Ectodermal cell (in vitro differentiated cells): Measurements from ENCODE around the gene SCAI.
"Not testable (repeated sequence)": the region's sequence is repeated elsewhere in the genome, so short reads cannot be mapped to it uniquely, and the experiment has no call there.

Experiments used
- H3K27ac ChIP-seq: 2 replicates; pipeline ENCODE4 v1.7.0; 2013; ENCODE audit warnings: mild to moderate bottlenecking, low read depth, low read length; ENCODE audit not compliant: insufficient read depth, poor library complexity, severe bottlenecking
- H3K27me3 ChIP-seq: 2 replicates; pipeline ENCODE4 v1.7.0; 2013; ENCODE audit warnings: mild to moderate bottlenecking, low read length; ENCODE audit not compliant: insufficient read depth, control insufficient read depth, poor library complexity, severe bottlenecking
- H3K36me3 ChIP-seq: one replicate; pipeline ENCODE4 v1.7.0; 2013; ENCODE audit warnings: low read length; ENCODE audit not compliant: control insufficient read depth, insufficient read depth
- H3K4me1 ChIP-seq: one replicate; pipeline ENCODE4 v1.7.0; 2013; ENCODE audit warnings: low read length; ENCODE audit not compliant: control insufficient read depth, insufficient read depth
- H3K4me3 ChIP-seq: 2 replicates; pipeline ENCODE4 v1.7.0; 2013; ENCODE audit warnings: low read depth, low read length, control low read depth; ENCODE audit not compliant: insufficient read depth
- H3K9me3 ChIP-seq: 2 replicates; pipeline ENCODE4 v1.7.0; 2013; ENCODE audit warnings: mild to moderate bottlenecking, low read length, moderate library complexity; ENCODE audit not compliant: control insufficient read depth
- WGBS, 2 experiments: methylation state at CpG; one replicate each; pipeline ENCODE4 v1.1.7; 2013; ENCODE audit warnings: missing lambda C conversion rate in 2 of 2; 5-methylcytosine and 5-hydroxymethylcytosine counted together

SCAI gene

DNA sequence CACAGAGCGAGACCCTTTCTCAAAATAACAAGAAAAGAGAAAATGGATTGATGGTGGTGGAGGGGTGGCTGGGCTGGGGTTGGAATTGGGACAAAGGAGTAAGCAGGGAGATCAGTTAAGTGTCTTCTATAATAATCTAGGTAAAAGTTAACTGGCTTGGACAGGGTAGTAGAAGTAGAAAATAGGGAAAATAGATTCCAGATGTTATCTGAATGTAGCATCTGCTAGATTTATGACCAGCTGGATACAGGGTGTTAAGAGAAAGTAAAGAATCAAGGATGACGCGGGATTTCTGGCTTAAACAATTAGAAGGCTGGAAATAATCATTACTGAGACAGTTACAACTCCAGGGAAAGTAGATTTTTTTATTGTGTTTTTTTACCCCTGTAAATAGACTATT lies 33.3 kb upstream of the SCAI start:
- Histone ChIP-seq H3K4me1 (no peaks in the 10 kb centered on the region), H3K9me3 (no peaks in the 10 kb centered on the region), H3K36me3 (no peaks in the 10 kb centered on the region), H3K27ac (no peak overlapping the region), H3K4me3 (no peak overlapping the region), H3K27me3 (no peaks in the 10 kb centered on the region)
- 96% methylated on average over 3 of the region's 3 CpGs for WGBS, 2 experiments

DNA sequence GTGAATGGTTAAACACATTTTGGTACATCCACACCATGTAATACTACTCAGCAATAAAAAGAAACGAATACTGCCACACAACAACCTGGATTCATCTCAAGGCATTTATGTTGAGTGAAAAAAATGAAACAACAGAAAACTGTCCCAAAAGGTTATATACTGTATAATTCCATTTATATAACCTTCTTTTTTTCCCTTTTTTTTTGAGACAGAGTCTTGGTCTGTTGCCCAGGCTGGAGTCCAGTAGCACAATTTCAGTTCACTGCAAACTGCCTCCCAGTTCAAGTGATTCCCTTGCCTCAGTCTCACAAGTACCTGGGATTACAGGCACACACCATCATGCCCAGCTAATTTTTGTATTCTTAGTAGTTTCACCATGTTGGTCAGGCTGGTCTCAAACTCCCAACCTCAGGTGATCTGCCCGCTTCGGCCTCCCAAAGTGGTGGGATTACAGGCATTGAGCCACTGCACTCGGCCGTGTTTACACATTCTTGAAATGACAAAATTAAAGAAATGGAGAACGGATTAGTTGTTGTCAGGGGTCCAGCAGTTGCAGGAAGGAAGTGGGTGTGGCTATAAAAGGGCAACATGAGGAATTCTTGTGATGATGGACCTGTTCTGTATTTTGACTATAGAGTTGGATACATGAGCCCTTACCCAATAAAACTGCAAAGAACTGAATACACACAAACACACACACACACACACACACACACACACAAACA lies 28.9 kb upstream of the SCAI start:
- Histone ChIP-seq H3K36me3 (peaks cover 3% of the 10 kb centered on the region), H3K4me1 (no peaks in the 10 kb centered on the region), H3K27ac (no peak overlapping the region), H3K27me3 (no peaks in the 10 kb centered on the region), H3K4me3 (no peak overlapping the region), H3K9me3 (no peaks in the 10 kb centered on the region)
- WGBS, 2 experiments = 85 to 95% methylated on average over 6 of the region's 6 CpGs

DNA sequence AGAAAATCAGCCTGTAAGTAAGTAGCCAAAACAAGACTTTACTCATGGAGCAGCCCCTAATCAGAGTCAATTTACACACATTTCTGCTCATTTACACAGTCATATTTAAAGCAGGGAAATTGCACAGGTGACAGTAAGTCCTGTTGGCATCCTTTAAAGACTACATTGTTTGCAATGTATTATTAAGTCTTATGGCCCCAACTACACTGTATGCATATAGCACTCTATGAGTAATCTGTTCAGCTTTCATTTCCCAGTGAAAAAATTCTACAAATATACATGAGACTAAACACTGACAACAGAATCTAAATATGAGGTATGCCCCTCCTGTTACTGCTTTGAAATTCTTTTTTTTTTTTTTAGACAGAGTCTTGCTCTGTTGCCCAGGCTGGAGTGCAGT lies 26.6 kb upstream of the SCAI start:
- H3K4me1 ChIP-seq = no peaks in the 10 kb centered on the region
- H3K36me3 ChIP-seq = peaks cover 3% of the 10 kb centered on the region
- no peak overlapping the region for H3K4me3 ChIP-seq
- no peaks in the 10 kb centered on the region for H3K27me3 ChIP-seq
- no peaks in the 10 kb centered on the region for H3K9me3 ChIP-seq
- H3K27ac ChIP-seq = no peak overlapping the region

DNA sequence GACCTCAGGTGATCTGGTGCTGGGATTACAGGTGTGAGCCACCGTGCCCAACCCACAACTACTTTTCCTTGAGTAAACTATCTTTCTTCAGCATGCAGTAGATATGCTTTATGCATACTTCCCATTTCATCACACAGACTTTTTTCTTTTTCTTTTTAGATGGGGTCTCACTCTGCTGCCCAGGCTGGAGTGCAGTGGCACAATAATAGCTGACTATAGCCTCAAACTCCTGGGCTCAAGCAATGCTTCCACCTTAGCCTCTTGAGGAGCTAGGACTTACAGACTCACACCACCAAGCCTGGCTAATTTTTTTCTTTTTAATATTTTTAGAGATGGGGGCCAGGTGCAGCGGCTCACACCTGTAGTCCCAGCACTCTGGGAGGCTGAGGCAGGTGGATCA lies 23.4 kb upstream of the SCAI start:
- no peaks in the 10 kb centered on the region for H3K27me3 ChIP-seq
- H3K9me3 ChIP-seq = no peaks in the 10 kb centered on the region
- H3K4me1 ChIP-seq = no peaks in the 10 kb centered on the region
- H3K27ac ChIP-seq = no peak overlapping the region
- H3K4me3 ChIP-seq = no peak overlapping the region
- peaks cover 3% of the 10 kb centered on the region for H3K36me3 ChIP-seq
- WGBS, 2 experiments = 88 to 99% methylated on average over 2 of the region's 2 CpGs

DNA sequence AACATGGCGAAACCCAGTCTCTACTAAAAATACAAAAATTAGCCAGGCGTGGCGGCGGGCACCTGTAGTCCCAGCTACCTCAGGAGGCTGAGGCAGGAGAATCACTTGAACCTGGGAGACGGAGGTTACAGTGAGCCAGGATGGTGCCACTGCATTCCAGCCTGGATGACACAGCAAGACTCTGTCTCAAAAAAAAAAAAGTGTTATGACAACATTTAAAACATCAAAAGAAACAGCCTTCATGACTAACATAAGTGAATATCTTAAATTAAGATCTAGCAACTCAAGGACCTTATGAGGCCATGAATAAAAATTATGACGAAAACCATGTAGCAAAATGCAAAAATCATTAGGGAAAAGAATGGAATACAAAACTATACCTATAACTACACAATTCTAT lies 19.6 kb upstream of the SCAI start:
- not testable (repeated sequence) for H3K9me3 ChIP-seq, H3K27ac ChIP-seq, H3K36me3 ChIP-seq, H3K4me1 ChIP-seq, H3K4me3 ChIP-seq, H3K27me3 ChIP-seq
- 90 to 96% methylated on average over 5 of the region's 6 CpGs for WGBS, 2 experiments

DNA sequence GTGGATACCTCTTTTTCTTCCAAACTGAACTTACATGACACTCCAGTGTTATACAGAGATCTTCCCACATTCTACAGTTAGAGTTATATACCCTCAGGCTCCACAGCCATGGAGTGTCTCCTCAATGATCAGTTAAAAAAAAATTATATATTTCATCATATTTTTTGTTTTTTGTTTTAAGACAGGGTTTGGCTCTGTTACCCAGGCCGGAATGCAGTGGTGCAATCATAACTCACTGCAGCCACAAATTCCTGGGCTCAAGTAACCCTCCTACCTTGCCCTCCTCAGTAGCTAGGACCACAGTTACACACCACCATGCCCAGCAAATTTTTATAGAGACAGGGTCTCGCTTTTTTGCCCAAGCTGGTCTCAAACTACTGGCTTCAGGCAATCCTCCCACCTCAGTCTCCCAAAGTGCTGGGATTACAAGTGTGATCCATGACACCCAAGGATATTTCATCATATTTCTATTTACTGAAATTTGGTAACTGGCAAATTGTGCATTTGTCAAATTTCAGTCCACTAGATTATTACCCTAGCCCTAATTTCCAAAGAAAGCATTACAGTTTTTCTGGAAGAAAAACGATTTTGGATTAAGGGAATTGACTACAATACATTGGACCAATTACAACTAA lies 18.1 kb upstream of the SCAI start:
- H3K27ac ChIP-seq = no peak overlapping the region
- 97% methylated on average over 3 of the region's 3 CpGs for WGBS, 2 experiments

DNA sequence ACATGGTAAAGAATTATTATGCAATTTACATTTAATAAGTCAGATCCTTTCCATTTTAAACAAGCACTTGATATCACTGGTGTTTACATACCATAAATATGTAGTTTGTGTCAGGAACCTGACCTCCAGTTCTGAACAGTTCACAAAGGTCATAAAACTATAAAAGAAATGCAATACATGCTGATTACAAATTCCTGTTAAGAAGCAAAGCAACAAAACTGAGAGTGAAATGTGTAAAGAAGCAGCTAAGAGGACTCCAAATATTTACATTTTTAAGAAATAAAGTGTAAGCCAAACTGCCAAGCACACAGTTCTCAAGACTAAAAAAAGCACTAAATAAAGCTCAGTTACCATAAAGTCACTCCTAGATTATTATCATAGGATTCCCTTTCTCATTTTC lies 17.4 kb upstream of the SCAI start:
- Histone ChIP-seq H3K27ac (no peak overlapping the region), H3K4me1 (no peaks in the 10 kb centered on the region), H3K36me3 (no peaks in the 10 kb centered on the region), H3K27me3 (no peaks in the 10 kb centered on the region), H3K4me3 (no peak overlapping the region), H3K9me3 (no peaks in the 10 kb centered on the region)

More for the DNA sequence above, 18.1 kb upstream of the SCAI start:
- H3K4me1 ChIP-seq = no peaks in the 10 kb centered on the region
- H3K4me3 ChIP-seq = no peak overlapping the region
- no peaks in the 10 kb centered on the region for H3K27me3 ChIP-seq
- no peaks in the 10 kb centered on the region for H3K36me3 ChIP-seq
- H3K9me3 ChIP-seq = no peaks in the 10 kb centered on the region

DNA sequence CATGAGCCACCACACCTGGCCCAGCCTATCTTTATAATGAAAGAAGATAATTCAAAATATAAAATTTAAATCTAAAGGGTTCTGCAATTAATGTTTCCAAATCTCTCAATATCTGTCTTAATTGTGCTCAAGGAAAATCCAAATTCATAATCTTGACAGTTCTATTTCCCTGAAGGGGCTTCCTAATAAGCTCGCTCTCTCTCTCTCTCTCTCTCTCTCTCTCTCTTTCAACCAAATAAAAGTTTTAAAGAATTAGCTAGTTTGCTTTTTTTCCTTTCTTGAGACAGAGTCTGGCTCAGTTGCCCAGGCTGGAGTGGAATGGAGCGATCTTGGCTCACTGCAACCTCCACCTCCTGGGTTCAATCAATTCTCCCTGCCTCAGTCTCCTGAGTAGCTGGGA lies 13.2 kb upstream of the SCAI start:
- no peaks in the 10 kb centered on the region for H3K4me1 ChIP-seq
- 91 to 98% methylated on average over 2 of the region's 2 CpGs for WGBS, 2 experiments
- H3K4me3 ChIP-seq = no peak overlapping the region
- no peaks in the 10 kb centered on the region for H3K27me3 ChIP-seq
- H3K9me3 ChIP-seq = no peaks in the 10 kb centered on the region
- H3K36me3 ChIP-seq = peaks cover 10% of the 10 kb centered on the region
- H3K27ac ChIP-seq = no peak overlapping the region

DNA sequence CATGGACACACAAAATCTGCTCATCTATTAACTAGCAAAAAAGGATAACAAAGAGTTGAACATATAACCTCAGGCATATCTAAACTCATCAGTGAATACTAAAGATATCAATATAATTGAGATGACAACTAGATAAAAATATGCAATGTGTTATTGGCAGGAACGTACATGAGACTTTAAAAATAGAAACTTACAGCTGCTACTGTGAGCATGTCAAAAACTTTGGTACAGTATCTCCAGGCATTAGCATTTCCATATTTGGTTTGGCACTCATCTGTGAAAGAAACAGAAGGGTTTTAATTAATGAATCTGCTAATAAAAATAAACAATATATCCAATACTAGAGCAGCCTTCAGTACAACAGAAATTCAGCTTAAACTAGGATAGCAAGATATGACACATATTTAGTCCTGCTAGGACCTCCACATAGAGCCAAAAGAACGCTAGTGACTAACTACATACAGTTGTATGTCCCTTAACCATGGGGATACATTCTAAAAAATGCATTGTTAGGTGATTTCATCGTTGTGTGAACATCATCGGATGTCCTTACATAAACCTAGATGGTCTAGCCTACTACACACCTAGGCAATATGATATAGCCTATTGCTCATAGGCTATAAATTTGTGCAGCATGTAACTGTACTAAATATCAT lies 10.5 kb upstream of the SCAI start:
- no peak overlapping the region for H3K4me3 ChIP-seq
- no peaks in the 10 kb centered on the region for H3K4me1 ChIP-seq
- 96 to 97% methylated on average over 3 to 4 of the region's 4 CpGs for WGBS, 2 experiments
- H3K36me3 ChIP-seq = peaks cover 19% of the 10 kb centered on the region
- H3K9me3 ChIP-seq = no peaks in the 10 kb centered on the region
- H3K27ac ChIP-seq = no peak overlapping the region
- no peaks in the 10 kb centered on the region for H3K27me3 ChIP-seq

DNA sequence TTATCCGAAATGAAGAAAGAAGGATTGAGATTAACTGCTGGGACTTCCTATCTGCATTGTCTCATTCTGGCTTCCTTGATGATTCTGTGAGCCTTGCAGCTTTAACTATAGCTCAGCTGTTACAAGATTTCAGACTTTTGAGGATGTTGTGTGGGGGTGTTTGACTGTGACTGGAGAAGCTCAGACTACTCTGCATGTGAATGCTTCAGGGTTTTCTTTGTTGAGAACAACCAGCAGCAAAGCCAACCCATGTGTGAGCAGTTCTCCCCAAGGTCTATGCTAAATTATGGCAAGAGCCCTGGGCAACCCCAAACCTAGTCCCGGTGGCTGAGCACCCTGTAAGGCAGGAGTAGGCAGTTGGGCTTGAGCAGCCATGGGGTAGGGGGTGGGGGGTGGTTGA lies 8.4 kb upstream of the SCAI start:
- Histone ChIP-seq H3K9me3 (no peaks in the 10 kb centered on the region), H3K4me3 (no peak overlapping the region), H3K27ac (no peak overlapping the region), H3K4me1 (no peaks in the 10 kb centered on the region), H3K36me3 (peaks cover 19% of the 10 kb centered on the region), H3K27me3 (no peaks in the 10 kb centered on the region)
- WGBS, 2 experiments = 84 to 87% methylated on average over 2 of the region's 2 CpGs
